Peyer's patch (tissue), 4 donors: ENCODE measurements around the gene UBR3.

ENCODE experiments used
- CTCF ChIP-seq, 6 experiments: fragments of 450-650 bp in 4 of 6; fragments of 200-600 bp in 2 of 6; sonication (generic) in 1 of 6; IDR thresholded peaks; one replicate each; pipeline ENCODE4 v1.5.1; 2017 to 2019; ENCODE audit warnings: antibody characterized with exemption in 6 of 6, mild to moderate bottlenecking in 3 of 6, moderate library complexity in 1 of 6
- POLR2A ChIP-seq, 2 donors: fragments of 450-650 bp; IDR thresholded peaks; one replicate each; pipeline ENCODE4 v1.5.1; 2017; ENCODE audit warnings: antibody characterized with exemption in 2 of 2, mild to moderate bottlenecking in 2 of 2, moderate library complexity in 2 of 2

DNA sequence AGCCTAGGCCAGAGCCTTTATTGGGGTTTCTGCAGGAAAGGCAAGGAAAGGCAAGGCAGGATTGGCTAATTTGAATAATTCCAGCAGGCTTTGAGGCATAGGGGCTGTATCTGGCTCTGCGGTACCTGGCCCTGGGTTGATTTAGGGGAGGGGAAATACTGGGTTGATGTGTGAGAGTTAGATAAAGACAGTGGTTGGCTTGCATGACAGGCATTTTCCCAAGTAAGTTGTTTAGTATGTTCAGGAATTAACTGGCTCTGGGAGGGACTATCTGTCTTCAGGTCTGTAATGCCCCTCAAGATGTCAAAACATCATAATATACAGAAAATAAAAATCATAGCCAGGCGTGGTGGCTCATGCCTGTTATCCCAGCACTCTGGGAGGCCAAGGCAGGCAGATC is 98.7 kb downstream of the UBR3 start:
- no peak for TF ChIP-seq POLR2A (IDR thresholded peaks at IDR 0.05)
- no peak for TF ChIP-seq CTCF (IDR thresholded peaks at IDR 0.05)
